Mammary epithelial cell (primary cell): Measurements from ENCODE around the gene SLFNL1.

Experiments
- EZH2 ChIP-seq: IDR thresholded peaks from 2 replicates; pipeline ENCODE4 v1.6.1; 2012; ENCODE audit warnings: low read length, inconsistent platforms, borderline replicate concordance
- TF ChIP-seq, protein P1 (sequence below), 2 donors: IDR thresholded peaks in 1 of 2; conservative IDR thresholded peaks in 1 of 2; 2 replicates each; pipeline ENCODE4 v1.5.1; 2011 to 2012; ENCODE audit warnings: inconsistent platforms in 2 of 2, low read length in 2 of 2, mild to moderate bottlenecking in 2 of 2, control low read depth in 1 of 2, low read depth in 1 of 2; ENCODE audit not compliant: insufficient read depth in 1 of 2; ENCODE audit errors: extremely low read depth in 1 of 2

DNA sequence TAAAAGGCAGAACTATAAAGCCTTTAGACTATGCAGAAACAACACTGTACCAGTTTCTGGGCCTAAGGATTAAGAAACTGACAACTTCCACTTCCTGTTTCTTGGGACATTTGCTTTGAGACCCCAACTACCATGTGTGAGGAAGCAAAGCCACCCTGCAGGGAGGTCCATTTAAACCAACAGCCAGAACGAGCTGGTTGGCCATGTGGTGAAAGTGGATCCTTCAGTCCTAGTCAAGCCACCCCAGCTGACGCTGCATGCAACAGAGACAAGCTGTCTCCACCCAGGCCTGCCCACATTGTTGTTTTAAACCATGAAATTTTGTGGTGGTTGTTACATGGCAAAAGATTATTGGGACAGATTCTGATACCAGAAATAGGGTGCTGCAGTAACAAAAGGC lies 31.8 kb upstream of the SLFNL1 start:
- no peak for TF ChIP-seq EZH2
- TF ChIP-seq, protein P1, sequence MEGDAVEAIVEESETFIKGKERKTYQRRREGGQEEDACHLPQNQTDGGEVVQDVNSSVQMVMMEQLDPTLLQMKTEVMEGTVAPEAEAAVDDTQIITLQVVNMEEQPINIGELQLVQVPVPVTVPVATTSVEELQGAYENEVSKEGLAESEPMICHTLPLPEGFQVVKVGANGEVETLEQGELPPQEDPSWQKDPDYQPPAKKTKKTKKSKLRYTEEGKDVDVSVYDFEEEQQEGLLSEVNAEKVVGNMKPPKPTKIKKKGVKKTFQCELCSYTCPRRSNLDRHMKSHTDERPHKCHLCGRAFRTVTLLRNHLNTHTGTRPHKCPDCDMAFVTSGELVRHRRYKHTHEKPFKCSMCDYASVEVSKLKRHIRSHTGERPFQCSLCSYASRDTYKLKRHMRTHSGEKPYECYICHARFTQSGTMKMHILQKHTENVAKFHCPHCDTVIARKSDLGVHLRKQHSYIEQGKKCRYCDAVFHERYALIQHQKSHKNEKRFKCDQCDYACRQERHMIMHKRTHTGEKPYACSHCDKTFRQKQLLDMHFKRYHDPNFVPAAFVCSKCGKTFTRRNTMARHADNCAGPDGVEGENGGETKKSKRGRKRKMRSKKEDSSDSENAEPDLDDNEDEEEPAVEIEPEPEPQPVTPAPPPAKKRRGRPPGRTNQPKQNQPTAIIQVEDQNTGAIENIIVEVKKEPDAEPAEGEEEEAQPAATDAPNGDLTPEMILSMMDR (conservative IDR thresholded peaks at IDR 0.05 in 1 of 2, IDR thresholded peaks at IDR 0.05 in 1 of 2; ENCODE audit: extremely low read depth in 1 of 2, insufficient read depth in 1 of 2, low read depth in 1 of 2, low read length in 2 of 2) = no peak
